T-helper 1 cell treated with Interleukin-12 subunit alpha and Interleukin-12 subunit beta and Interleukin-4 antibody, amounts not matched to agents 30 ng/mL and 1 ng/mL, for 36 hours (primary cell): ENCODE results near the gene HSF2. TPM values are rescaled to one million over a fixed set of nuclear protein-coding genes. Genes with fewer than 3 reads are reported as not detected.
"Not testable (repeated sequence)": the region's sequence is repeated elsewhere in the genome, so short reads cannot be mapped to it uniquely, and the experiment has no call there.

Source experiments
- intact Hi-C: fragments of 100-400 bp; cut with micrococcal nuclease; formaldehyde crosslinking; loops from one replicate; pipeline ENCODE4 v1.15.1; 2024
- total RNA-seq: library from RNA; stranded (reverse); gene quantifications from 2 replicates; pipeline ENCODE4 v1.2.3, GENCODE V29; 2022

Gene HSF2
- total RNA-seq, 1 donor from 2014 or later = 10.6 TPM

DNA sequence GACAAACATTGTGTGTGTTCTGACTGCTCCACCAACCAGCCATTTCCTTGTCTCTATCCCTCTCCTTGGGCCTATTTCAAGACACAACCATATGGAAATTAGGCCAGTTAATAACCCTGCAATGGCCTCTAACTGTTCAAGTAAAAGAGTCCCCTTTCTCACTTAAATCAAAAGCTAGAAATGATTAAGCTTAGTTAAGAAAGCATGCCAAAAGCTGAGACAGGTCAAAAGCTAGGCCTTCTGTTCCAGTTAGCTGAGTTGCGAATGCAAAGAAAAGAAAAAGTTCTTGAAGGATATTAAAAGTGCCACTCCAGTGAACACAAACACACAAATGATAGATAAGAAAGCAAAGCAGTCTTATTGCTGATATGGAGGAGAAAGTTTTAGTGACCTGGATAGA is 49.6 kb downstream of the HSF2 start:
- intact Hi-C loops = no loop called here

DNA sequence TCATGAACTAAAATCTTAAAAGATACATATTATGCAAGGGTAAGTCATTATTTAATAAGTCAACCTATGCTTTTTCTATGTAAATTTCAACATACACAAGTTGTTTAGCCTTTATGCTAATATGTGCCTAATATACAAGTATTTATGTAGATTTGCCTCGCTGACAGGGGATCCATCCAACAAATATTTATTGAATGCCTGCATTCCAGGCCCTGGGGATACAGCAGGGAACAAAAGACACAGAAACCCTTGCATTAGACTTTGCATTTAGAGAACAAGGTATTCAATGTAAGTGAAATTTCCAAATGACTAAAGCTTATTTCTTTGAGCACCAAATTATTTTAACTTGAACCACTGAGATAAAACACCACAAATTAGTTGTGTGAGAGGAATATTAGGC is 53.1 kb downstream of the HSF2 start:
- intact Hi-C loops = no loop called here

DNA sequence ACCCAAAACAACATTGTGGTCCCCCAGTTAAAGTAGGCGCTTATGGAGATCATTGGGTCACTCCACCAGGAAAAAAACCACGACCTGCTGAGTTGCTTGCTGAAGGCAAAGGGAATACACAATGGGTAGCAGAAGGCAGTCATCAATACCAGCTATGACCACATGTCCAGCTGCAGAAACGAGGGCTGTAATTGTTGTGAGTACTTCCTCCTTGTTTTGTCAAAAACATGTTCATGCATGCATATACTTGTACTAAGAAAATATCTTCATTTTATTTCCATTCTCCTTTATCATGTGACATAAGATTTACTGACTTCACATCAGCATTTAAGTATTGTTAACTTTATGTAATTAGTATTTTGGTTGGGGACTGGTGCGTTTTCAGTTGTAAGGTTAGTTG is 55.2 kb downstream of the HSF2 start:
- intact Hi-C loops = no loop called here

DNA sequence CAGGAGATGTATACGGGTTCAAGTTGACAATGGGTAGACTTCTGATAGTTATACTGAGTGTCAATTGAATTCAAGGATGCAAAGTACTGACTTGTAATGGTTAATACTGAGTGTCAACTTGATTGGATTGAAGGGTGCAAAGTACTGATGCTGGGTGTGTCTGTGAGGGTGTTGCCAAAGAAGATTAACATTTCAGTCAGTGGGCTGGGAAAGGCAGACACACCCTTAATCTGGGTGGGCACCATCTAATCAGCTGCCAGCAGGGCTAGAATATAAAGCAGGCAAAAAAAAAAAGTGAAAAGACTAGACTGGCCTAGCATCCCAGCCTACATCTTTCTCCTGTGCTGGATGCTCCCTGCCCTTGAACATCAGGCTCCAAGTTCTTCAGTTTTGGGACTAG is 55.7 kb downstream of the HSF2 start:
- intact Hi-C loops = not testable (repeated sequence)

DNA sequence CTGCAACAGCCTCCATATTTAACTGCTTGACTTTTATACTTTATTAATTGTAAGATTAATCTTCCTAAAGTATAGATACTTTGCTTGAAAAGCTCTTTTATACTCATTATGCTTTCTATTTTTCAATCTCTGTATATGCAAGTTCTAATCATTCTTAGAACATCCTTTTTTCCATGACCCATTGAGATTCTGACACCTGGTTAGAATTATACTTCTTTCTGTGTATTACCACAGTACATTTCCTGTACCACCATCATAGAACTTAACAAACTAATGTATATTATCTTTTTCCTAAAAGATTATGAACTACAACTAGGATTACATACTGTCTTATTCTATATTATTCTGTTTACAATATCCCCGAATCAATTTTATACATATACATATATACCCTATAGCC is 58.6 kb downstream of the HSF2 start:
- intact Hi-C loops = no loop called here

DNA sequence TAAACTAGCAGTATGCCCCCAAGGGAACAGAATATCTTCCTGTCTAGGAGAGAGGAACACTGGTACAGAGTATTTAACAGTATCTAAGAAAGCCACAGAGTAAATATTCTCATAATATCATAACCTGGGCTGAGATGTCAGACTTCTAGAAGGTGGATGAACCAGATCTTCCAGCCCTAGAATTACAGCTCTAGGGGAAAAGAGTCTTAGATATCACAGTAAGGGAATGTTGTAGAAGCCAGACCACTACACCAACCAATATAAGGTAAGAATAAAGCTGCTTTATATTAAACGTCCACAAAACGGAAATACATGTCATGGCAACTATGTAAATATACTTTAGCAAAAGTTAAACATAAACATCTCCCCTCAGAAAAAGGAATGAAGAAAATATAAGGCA is 59.8 kb downstream of the HSF2 start:
- intact Hi-C loops = no loop called here

DNA sequence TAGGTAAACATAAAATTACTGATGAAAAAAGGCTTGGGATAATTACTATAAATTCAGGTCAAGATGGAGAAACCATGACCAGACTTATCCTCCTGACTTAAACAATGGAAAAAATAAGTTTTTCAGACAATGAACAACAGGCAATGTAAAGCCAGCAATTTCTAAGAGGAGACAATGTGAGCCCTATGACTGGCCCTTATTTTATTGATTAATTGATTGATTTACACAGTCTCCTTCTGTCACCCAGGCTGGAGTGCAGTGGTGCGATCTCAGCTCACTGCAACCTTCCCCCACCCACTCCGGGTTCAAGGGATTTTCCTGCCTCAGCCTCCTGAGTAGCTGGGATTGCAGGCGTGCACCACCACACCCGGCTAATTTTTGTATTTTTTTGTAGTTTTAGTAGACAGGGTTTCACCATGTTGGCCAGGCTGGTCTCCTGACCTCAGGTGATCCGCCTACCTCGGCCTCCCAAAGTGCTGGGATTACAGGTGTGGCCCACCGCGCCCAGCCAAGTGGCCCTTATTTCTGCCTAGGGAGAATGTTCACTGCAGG is 60.5 kb downstream of the HSF2 start:
- intact Hi-C loops = not testable (repeated sequence)

DNA sequence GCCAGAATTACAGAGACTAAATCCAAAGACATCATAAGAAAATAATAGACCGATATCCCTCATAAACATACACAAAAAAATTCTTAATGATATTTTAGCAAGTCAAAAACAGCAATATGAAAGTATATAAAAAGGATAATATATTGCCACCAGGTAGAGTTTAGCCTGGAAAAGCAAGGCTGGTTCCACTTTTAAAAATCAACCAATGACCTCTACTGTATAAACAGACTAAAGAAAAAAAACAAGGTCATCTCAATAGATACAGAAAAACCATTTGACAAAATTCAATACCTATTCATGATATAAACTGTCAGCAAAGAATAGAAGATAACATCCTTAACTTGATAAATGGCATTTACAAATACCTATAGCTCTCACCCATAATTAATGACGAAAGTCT is 62.4 kb downstream of the HSF2 start:
- intact Hi-C loops = no loop called here

DNA sequence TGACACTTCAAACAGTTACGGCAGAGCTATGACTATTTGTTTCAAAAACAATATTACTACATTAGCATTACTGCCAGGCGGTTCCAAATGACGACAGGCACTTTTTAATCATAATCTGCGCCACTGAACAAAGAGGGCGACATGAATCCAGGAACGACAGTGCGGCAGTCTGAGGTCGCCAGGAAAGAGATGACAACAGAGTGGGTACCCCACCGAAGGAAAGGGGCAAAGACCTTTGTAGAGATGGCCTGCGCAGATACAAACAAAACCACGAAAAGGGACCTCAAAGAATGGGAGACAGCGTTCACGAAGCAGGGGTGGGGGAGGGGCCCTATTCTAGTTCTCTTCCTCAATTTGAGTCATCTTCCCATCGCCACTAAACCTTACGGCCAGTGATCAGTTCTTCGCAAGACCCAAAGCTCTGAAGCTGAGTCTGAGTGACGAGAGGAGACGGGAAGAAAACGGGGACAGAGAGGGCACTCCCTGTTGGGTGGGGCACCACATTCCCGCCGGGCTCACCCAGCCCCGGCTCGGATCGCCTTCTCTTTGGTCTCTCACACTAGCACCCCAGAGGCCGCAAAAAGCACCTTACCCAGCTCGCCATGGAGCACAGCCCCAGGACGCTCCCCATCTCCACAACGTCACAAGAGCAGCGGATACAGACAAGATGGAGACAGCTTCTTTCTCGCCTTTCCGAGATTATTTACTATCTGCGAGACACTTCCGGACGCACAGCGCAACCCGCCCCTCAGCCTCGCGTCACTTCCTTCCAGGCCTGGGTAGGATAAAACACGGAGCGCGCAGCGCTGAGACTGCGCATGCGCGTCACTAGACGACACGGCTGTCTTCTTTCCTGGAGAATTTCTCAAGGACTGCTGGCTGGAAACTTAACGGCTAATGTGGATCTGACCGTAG is 71.9 kb downstream of the HSF2 start, which contains the start of gene SERINC1:
TSS of gene SERINC1 (minus strand) at position 701 of the 915 bp plus-strand sequence. CDS start at position 631, 70 bp downstream.
- intact Hi-C loops = loop anchor here (1.0 to 5.0 kb wide), 6 partner anchors 59 to 1137 kb away; partner anchors contain the start of genes HSF2 and TBC1D32

DNA sequence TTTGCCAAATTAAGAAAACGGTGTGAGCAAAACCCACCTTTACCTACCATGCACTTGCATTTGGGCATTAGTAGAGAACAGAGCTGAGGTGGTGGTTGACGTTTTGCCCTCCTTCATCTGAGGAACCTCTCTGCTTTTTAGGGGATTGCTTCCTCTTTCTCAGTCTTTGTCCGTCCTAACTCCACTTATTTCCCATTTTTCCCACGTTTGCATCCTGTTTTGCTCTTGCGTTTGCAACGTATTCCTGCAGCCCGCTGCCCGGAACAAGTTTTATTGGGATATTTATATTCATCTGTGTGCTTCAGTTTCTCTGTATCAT is 72.5 kb downstream of the HSF2 start:
- intact Hi-C loops = loop anchor here (5.0 kb wide), 1 partner anchor 365 kb away; no protein-coding TSS in a partner anchor

DNA sequence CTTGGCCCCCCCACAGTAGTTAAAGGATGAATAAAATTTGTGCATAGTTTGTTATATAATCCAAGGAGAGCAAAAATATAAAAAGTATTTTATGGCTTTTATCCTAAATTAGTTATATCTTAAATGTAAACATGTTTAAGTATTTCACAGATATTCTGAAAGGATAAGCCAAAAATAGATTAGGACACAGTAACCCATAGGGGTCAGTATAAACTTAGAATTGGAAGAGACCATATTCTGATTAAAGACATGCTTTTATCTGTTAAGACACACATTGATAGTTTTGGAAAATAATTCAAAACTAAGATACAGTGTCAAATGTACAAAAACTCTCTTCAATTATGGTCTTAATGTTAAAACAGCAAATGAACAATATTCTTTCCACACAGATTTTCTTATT is 76.7 kb downstream of the HSF2 start:
- intact Hi-C loops = loop anchor here (1.0 kb wide), 3 partner anchors 16 to 254 kb away; no protein-coding TSS in a partner anchor

DNA sequence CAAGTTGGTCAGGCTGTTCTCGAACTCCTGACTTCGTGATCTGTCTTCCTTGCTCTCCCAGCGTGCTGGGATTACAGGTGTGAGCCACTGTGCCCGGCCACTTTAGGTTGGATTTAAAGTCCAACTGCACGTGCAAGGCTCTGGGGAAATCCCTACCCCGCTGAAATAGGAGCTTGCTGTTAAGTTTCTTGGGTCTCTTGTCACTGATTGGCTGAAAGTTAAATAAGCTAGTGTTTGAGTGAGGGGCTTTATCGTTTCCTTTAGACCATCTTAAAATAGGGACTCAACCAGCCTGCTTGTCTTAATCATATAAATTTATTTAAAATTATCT is 83.3 kb downstream of the HSF2 start:
- intact Hi-C loops = no loop called here

Other genes starting within 250 kb of the HSF2 start
- 66.1 and 66.6 TPM in 2 replicates for gene SERINC1, start 72.2 kb downstream of the HSF2 start, total RNA-seq
- 0.39 and 0.49 TPM in 2 replicates for gene PKIB, start 210.8 kb downstream of the HSF2 start, total RNA-seq